NCI-H187 (cell line): ENCODE measurements around the gene COLQ.
"Not testable (repeated sequence)": the region's sequence is repeated elsewhere in the genome, so short reads cannot be mapped to it uniquely, and the experiment has no call there.

Source experiments
- DNase-seq, 2 experiments: peaks; one replicate each; lab custom pipeline; 2025; lab: John Stamatoyannopoulos, UW

The COLQ gene

GRCh38 chr3:15427182-15427880 is 94.2 kb downstream of the COLQ start, which contains the start of the genes EAF1 and METTL6:
Gene EAF1, plus strand, starts transcription at chr3:15427598. Its CDS starts 182 bp downstream, at chr3:15427780.
Gene METTL6, minus strand, starts transcription at chr3:15427544. Its CDS starts 1,033 bp downstream, at chr3:15426511.
- DNase-seq = peak; percentile 9 to 39

- DNase-seq = no peak
Measured at GRCh38 chr3:15426579-15427118, 94.9 kb downstream of the COLQ start.

GRCh38 chr3:15420871-15421270 is 100.6 kb downstream of the COLQ start:
- no peak for DNase-seq

- not testable (repeated sequence) for DNase-seq
Measured at GRCh38 chr3:15410966-15411365, 110.5 kb downstream of the COLQ start.

GRCh38 chr3:15409774-15410173 is 111.7 kb downstream of the COLQ start:
- no peak for DNase-seq

GRCh38 chr3:15409239-15409638 is 112.3 kb downstream of the COLQ start:
- DNase-seq = no peak

- no peak for DNase-seq
Measured at GRCh38 chr3:15405448-15406050, 116.0 kb downstream of the COLQ start.

- DNase-seq = no peak
Measured at GRCh38 chr3:15404767-15405166, 116.7 kb downstream of the COLQ start.

GRCh38 chr3:15403965-15404364 is 117.5 kb downstream of the COLQ start:
- no peak for DNase-seq

- DNase-seq = no peak
Measured at GRCh38 chr3:15403495-15403894, 118.0 kb downstream of the COLQ start.

- no peak for DNase-seq
Measured at GRCh38 chr3:15401936-15402335, 119.6 kb downstream of the COLQ start.
